HepG2 (cell line): Measurements from ENCODE around the gene DUSP12. TPM values are rescaled to one million over a fixed set of nuclear protein-coding genes. Genes with fewer than 3 reads are reported as not detected.

Experiments used
- ATAC-seq: fragments of 200-7000 bp; cut with Tn5 transposase; 3 replicates; pipeline ENCODE4 v1.9.1; 2020; ENCODE audit warnings: mild to moderate bottlenecking, moderate library complexity
- BruUV-seq: library from RNA; stranded (reverse); fragments of 400-500 nt; replicated peaks from 2 replicates; lab custom pipeline; 2021; lab: Mats Ljungman, UMichigan
- CTCF ChIA-PET: fragments of 300-600 bp; formaldehyde crosslinking; extraction: SDS; loops from one replicate; lab custom pipeline; 2021; ENCODE audit warnings: low total read pairs, inconsistent platforms, low intra/inter-chr PET ratio; lab: Yijun Ruan, JAX
- POLR2A ChIA-PET: fragments of 350-600 bp; sonication (Branson Sonifier 250); formaldehyde crosslinking; loops from one replicate; lab custom pipeline; 2020; ENCODE audit warnings: antibody characterized with exemption, inconsistent platforms; lab: Yijun Ruan, JAX
- DNase-seq: peaks from one replicate; pipeline ENCODE4 v3.0.0-alpha.2; 2015; ENCODE audit warnings: low spot score
- FAIRE-seq: peaks from 3 replicates; lab custom pipeline; 2011; peaks lifted over from hg19 to GRCh38; lab: Jason Lieb, UNC
- H2AFZ ChIP-seq: one replicate; pipeline ENCODE4 v1.6.1; 2011; ENCODE audit warnings: low read length, inconsistent platforms
- H3K27ac ChIP-seq: fragments of 300-600 bp; 3 replicates; pipeline ENCODE4 v1.8.0; 2011; ENCODE audit warnings: mixed run types, mild to moderate bottlenecking, mixed read lengths, low read length, inconsistent platforms; ENCODE audit not compliant: insufficient read depth; ENCODE audit errors: extremely low read length
- H3K27me3 ChIP-seq, 2 experiments: fragments of 200-600 bp in 1 of 2; 2 replicates in 1 of 2; 3 replicates in 1 of 2; pipeline versions ENCODE4 v1.6.0 to v1.8.0; 2011; ENCODE audit warnings: low read length in 2 of 2, mild to moderate bottlenecking in 2 of 2, moderate library complexity in 2 of 2, inconsistent platforms in 1 of 2; ENCODE audit not compliant: insufficient read depth in 2 of 2, control insufficient read depth in 1 of 2
- H3K36me3 ChIP-seq, 2 experiments: fragments of 200-600 bp in 1 of 2; replicated peaks in 1 of 2; 2 replicates in 1 of 2; 3 replicates in 1 of 2; pipeline versions ENCODE4 v1.5.1 to v1.8.0; 2011; ENCODE audit warnings: low read length in 2 of 2, inconsistent platforms in 1 of 2; ENCODE audit not compliant: insufficient read depth in 2 of 2, control insufficient read depth in 1 of 2
- H3K4me1 ChIP-seq: 2 replicates; pipeline ENCODE4 v1.5.1; 2012; ENCODE audit warnings: low read length, inconsistent platforms; ENCODE audit not compliant: insufficient read depth
- H3K4me2 ChIP-seq: 2 replicates; pipeline ENCODE4 v1.6.0; 2011; ENCODE audit warnings: low read depth, low read length, inconsistent platforms
- H3K4me3 ChIP-seq, 3 experiments: fragments of 200-600 bp in 1 of 3; sonication (generic), shearing (Covaris generic) in 1 of 3; replicated peaks in 1 of 3; 2 replicates each; pipeline ENCODE4 v1.5.1; 2011 to 2016; ENCODE audit warnings: low read length in 3 of 3, inconsistent platforms in 2 of 3, low read depth in 2 of 3, mild to moderate bottlenecking in 2 of 3, control low read depth in 1 of 3, mixed read lengths in 1 of 3; ENCODE audit not compliant: insufficient read depth in 1 of 3
- H3K79me2 ChIP-seq: one replicate; pipeline ENCODE4 v1.6.1; 2011; ENCODE audit warnings: low read length, inconsistent platforms; ENCODE audit not compliant: insufficient read depth
- H3K9ac ChIP-seq: 2 replicates; pipeline ENCODE4 v1.6.0; 2011; ENCODE audit warnings: mild to moderate bottlenecking, low read depth, low read length, inconsistent platforms; ENCODE audit not compliant: insufficient read depth
- H3K9me3 ChIP-seq: 2 replicates; pipeline ENCODE4 v1.5.1; 2012; ENCODE audit warnings: mild to moderate bottlenecking, low read length
- H4K20me1 ChIP-seq: 2 replicates; pipeline ENCODE4 v1.6.0; 2011; ENCODE audit warnings: inconsistent platforms, mild to moderate bottlenecking, low read length, moderate library complexity; ENCODE audit not compliant: insufficient read depth
- ATF6 ChIP-seq: sonication (generic); formaldehyde crosslinking; conservative IDR thresholded peaks from 2 replicates; pipeline ENCODE4 v1.4.0; 2020; ENCODE audit warnings: missing genetic modification reagents
- FOXC1 ChIP-seq: sonication (generic); formaldehyde crosslinking; IDR thresholded peaks from 2 replicates; pipeline ENCODE4 v1.8.0; 2022; ENCODE audit warnings: mild to moderate bottlenecking, missing genetic modification reagents, borderline replicate concordance
- GABPA ChIP-seq, 2 experiments: IDR thresholded peaks; 2 replicates each; pipeline ENCODE4 v1.6.1; 2011 to 2016; ENCODE audit warnings: low read depth in 2 of 2, low read length in 1 of 2, missing biosample characterization in 1 of 2, missing genetic modification characterization in 1 of 2
- HOXD1 ChIP-seq: sonication (generic); formaldehyde crosslinking; IDR thresholded peaks from 2 replicates; pipeline ENCODE4 v1.5.0; 2020; ENCODE audit warnings: missing genetic modification reagents
- TGIF2 ChIP-seq: IDR thresholded peaks from 2 replicates; pipeline ENCODE4 v1.6.1; 2016; ENCODE audit warnings: control low read depth, missing compliant biosample characterization
- YY1 ChIP-seq: IDR thresholded peaks from 2 replicates; pipeline ENCODE4 v1.6.1; 2011; ENCODE audit warnings: low read length, low read depth, moderate library complexity, mild to moderate bottlenecking; ENCODE audit not compliant: insufficient read depth, insufficient replicate concordance
- ZFAT ChIP-seq: sonication (generic); formaldehyde crosslinking; conservative IDR thresholded peaks from 2 replicates; pipeline ENCODE4 v1.8.1; 2023; ENCODE audit warnings: missing genetic modification reagents, inconsistent platforms
- ZFY ChIP-seq: sonication (generic); formaldehyde crosslinking; IDR thresholded peaks from 2 replicates; pipeline ENCODE4 v1.4.0; 2020; ENCODE audit warnings: missing genetic modification reagents
- ZNF3 ChIP-seq: IDR thresholded peaks from 2 replicates; pipeline ENCODE4 v1.7.0; 2017; ENCODE audit warnings: inconsistent platforms
- ZNF569 ChIP-seq: sonication (generic); formaldehyde crosslinking; IDR thresholded peaks from 2 replicates; pipeline ENCODE4 v1.5.0; 2020; ENCODE audit warnings: mild to moderate bottlenecking, missing genetic modification reagents, moderate library complexity, borderline replicate concordance
- in situ Hi-C: cut with HindIII; loops from 2 replicates; pipeline ENCODE4 v1.10.0; 2017; ENCODE audit warnings: low pct_unique_long_range_greater_than_20kb; ENCODE audit not compliant: extremely low pct_ligation_motif_present
- intact Hi-C: fragments of 100-400 bp; cut with micrococcal nuclease; formaldehyde crosslinking; loops from one replicate; pipeline ENCODE4 v1.10.0; 2022; ENCODE audit not compliant: unreplicated experiment
- polyA plus RNA-seq, 8 experiments: library from polyadenylated mRNA; depleted of rRNA in 3 of 8; stranded (reverse) in 7 of 8; unstranded in 1 of 8; fragments of >200 nt; fragmentation: Illumina TruSeq in 4 of 8; extraction: Trizol in 4 of 8; gene quantifications; 2 replicates each; pipeline versions ENCODE4 v1.2.1 to v1.2.3, GENCODE V29; 2011 to 2016; ENCODE audit warnings: low read depth in 4 of 8, missing spikeins in 1 of 8, mixed read lengths in 1 of 8; ENCODE audit not compliant: insufficient read depth in 1 of 8
- total RNA-seq, 5 experiments: library from RNA; depleted of rRNA; stranded (reverse); fragments of >200 nt; fragmentation: Illumina TruSeq; extraction: Trizol; gene quantifications; 2 replicates each; pipeline ENCODE4 v1.2.3, GENCODE V29; 2016; ENCODE audit warnings: low read depth in 1 of 5
- TF ChIP-seq, protein P1 (sequence below), 2 experiments: sonication (generic) in 1 of 2; formaldehyde crosslinking in 1 of 2; IDR thresholded peaks; 2 replicates each; pipeline versions ENCODE4 v1.5.1 to v1.6.1; 2011 to 2020; ENCODE audit warnings: borderline replicate concordance in 1 of 2, low read depth in 1 of 2, low read length in 1 of 2, mild to moderate bottlenecking in 1 of 2, missing genetic modification reagents in 1 of 2, moderate library complexity in 1 of 2
- TF ChIP-seq, protein P2 (sequence below), 2 experiments: sonication (generic) in 1 of 2; formaldehyde crosslinking in 1 of 2; IDR thresholded peaks; 2 replicates each; pipeline versions ENCODE4 v1.6.1 to v1.9.0; 2014 to 2022; ENCODE audit warnings: antibody characterized with exemption in 1 of 2, borderline replicate concordance in 1 of 2, inconsistent platforms in 1 of 2, low read depth in 1 of 2, missing genetic modification reagents in 1 of 2

The DUSP12 gene
- total and polyA plus RNA-seq, 2 of the 13 experiments (the other 11 are each of a cell fraction or from before 2014, with no cell fraction given), result 36.7 to 37.1 TPM

GRCh38 chr1:161779393-161779792, 29.8 kb downstream of the DUSP12 start (continued):
- TF ChIP-seq YY1 (no peak), FOXC1 (CRISPR knock-in tag) (no peak), HOXD1 (CRISPR knock-in tag) (no peak), TGIF2 (CRISPR knock-in tag) (no peak), ATF6 (CRISPR knock-in tag) (no peak)
- TF ChIP-seq, protein P1, sequence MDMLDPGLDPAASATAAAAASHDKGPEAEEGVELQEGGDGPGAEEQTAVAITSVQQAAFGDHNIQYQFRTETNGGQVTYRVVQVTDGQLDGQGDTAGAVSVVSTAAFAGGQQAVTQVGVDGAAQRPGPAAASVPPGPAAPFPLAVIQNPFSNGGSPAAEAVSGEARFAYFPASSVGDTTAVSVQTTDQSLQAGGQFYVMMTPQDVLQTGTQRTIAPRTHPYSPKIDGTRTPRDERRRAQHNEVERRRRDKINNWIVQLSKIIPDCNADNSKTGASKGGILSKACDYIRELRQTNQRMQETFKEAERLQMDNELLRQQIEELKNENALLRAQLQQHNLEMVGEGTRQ (IDR thresholded peaks at IDR 0.05; ENCODE audit: low read depth, low read length), result no peak
- TF ChIP-seq, protein P1 (CRISPR knock-in tag; IDR thresholded peaks at IDR 0.05; ENCODE audit: borderline replicate concordance), result no peak

GRCh38 chr1:161781995-161782394, 32.4 kb downstream of the DUSP12 start:
- Histone ChIP-seq H4K20me1 (no peaks in the 10 kb centered on the region), H3K9me3 (no peaks in the 10 kb centered on the region), H3K36me3 (peaks cover 8 to 34% of the 10 kb centered on the region in 2 experiments; a peak in 4 of 5 replicates), H3K4me3 (no peak overlapping the region), H3K4me2 (no peak overlapping the region), H3K4me1 (no peaks in the 10 kb centered on the region), H3K27me3 (no peaks in the 10 kb centered on the region), H3K27ac (no peak overlapping the region), H3K9ac (no peak overlapping the region), H2AFZ (no peak overlapping the region), H3K79me2 (no peaks in the 10 kb centered on the region)
- DNase-seq, result no peak
- in situ Hi-C loops, result no loop called here
- no peak for FAIRE-seq
- POLR2A ChIA-PET, result no interaction called here
- CTCF ChIA-PET, result no interaction called here
- intact Hi-C loops, result no loop called here
- BruUV-seq, result no TSS peak
- no peak for ATAC-seq
- TF ChIP-seq GABPA (IDR thresholded peaks at IDR 0.05; ENCODE audit: low read depth, low read length) (no peak), GABPA (CRISPR knock-in tag; IDR thresholded peaks at IDR 0.05; ENCODE audit: low read depth) (no peak), ZFY (CRISPR knock-in tag) (no peak), ZFAT (CRISPR knock-in tag) (no peak), ZNF569 (no peak), ZNF3 (no peak)
- TF ChIP-seq, protein P2, sequence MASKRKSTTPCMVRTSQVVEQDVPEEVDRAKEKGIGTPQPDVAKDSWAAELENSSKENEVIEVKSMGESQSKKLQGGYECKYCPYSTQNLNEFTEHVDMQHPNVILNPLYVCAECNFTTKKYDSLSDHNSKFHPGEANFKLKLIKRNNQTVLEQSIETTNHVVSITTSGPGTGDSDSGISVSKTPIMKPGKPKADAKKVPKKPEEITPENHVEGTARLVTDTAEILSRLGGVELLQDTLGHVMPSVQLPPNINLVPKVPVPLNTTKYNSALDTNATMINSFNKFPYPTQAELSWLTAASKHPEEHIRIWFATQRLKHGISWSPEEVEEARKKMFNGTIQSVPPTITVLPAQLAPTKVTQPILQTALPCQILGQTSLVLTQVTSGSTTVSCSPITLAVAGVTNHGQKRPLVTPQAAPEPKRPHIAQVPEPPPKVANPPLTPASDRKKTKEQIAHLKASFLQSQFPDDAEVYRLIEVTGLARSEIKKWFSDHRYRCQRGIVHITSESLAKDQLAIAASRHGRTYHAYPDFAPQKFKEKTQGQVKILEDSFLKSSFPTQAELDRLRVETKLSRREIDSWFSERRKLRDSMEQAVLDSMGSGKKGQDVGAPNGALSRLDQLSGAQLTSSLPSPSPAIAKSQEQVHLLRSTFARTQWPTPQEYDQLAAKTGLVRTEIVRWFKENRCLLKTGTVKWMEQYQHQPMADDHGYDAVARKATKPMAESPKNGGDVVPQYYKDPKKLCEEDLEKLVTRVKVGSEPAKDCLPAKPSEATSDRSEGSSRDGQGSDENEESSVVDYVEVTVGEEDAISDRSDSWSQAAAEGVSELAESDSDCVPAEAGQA (IDR thresholded peaks at IDR 0.05; ENCODE audit: low read depth), result no peak
- TF ChIP-seq, protein P2 (CRISPR knock-in tag; IDR thresholded peaks at IDR 0.05; ENCODE audit: borderline replicate concordance), result no peak
